Gastroesophageal sphincter (tissue), 4 donors: Measurements from ENCODE around the gene RNF224. TPM values are rescaled to one million over a fixed set of nuclear protein-coding genes. Genes with fewer than 3 reads are reported as not detected.

Experiments used
- ATAC-seq: fragments of 150-250 bp; one replicate; pipeline ENCODE4 v1.9.1; 2016; ENCODE audit warnings: mild to moderate bottlenecking, moderate library complexity
- H3K27ac ChIP-seq, 4 donors: fragments of 200-600 bp; sonication (generic) in 3 of 4; 1 replicate in 3 of 4; 2 replicates in 1 of 4; pipeline ENCODE4 v1.5.1; 2016 to 2019
- H3K27me3 ChIP-seq: fragments of 200-600 bp; sonication (generic); one replicate; pipeline ENCODE4 v1.5.1; 2019
- H3K36me3 ChIP-seq, 2 donors: fragments of 200-600 bp; sonication (generic); one replicate each; pipeline ENCODE4 v1.5.1; 2019; ENCODE audit warnings: control low read depth in 1 of 2
- H3K4me1 ChIP-seq, 3 donors: fragments of 200-600 bp; sonication (generic); 1 replicate in 2 of 3; 2 replicates in 1 of 3; pipeline ENCODE4 v1.5.1; 2016 to 2019; ENCODE audit warnings: control low read depth in 2 of 3
- H3K4me3 ChIP-seq, 2 donors: fragments of 200-600 bp; sonication (generic); one replicate each; pipeline ENCODE4 v1.5.1; 2019; ENCODE audit warnings: mild to moderate bottlenecking in 1 of 2, moderate library complexity in 1 of 2
- H3K9me3 ChIP-seq, 3 donors: fragments of 200-600 bp; sonication (generic); one replicate each; pipeline ENCODE4 v1.5.1; 2017 to 2019; ENCODE audit warnings: control low read depth in 2 of 3
- CTCF ChIP-seq, 4 experiments: fragments of 200-600 bp in 2 of 4; fragments of 450-650 bp in 2 of 4; sonication (generic) in 1 of 4; IDR thresholded peaks; one replicate each; pipeline ENCODE4 v1.5.1; 2017 to 2019; ENCODE audit warnings: antibody characterized with exemption in 4 of 4, mild to moderate bottlenecking in 2 of 4, moderate library complexity in 2 of 4
- EP300 ChIP-seq: sonication (generic); formaldehyde crosslinking; IDR thresholded peaks from one replicate; pipeline ENCODE4 v1.6.1; 2017; ENCODE audit warnings: antibody characterized with exemption, mild to moderate bottlenecking
- POLR2A ChIP-seq, 2 donors: fragments of 450-650 bp; IDR thresholded peaks; one replicate each; pipeline ENCODE4 v1.6.1; 2017; ENCODE audit warnings: antibody characterized with exemption in 2 of 2, mild to moderate bottlenecking in 2 of 2, moderate library complexity in 1 of 2
- POLR2AphosphoS5 ChIP-seq: sonication (generic); formaldehyde crosslinking; IDR thresholded peaks from one replicate; pipeline ENCODE4 v1.6.1; 2017; ENCODE audit warnings: antibody characterized with exemption
- WGBS, 2 donors: methylation state at CpG; one replicate each; pipeline ENCODE4 v1.1.5; 2018; ENCODE audit warnings: low coverage in 1 of 2; 5-methylcytosine and 5-hydroxymethylcytosine counted together
- total RNA-seq, 4 donors: library from RNA; depleted of rRNA; stranded (reverse); fragments of >200 nt; gene quantifications; one replicate each; pipeline ENCODE4 v1.1.0, GENCODE V29; 2016

RNF224 gene
- total RNA-seq, 4 donors from 2014 or later, result 0.57 TPM; not detected in 3

- peaks cover 0 to 99% of the 10 kb centered on the region in 2 donors for H3K36me3 ChIP-seq
- peaks cover 0 to 21% (median 10%) of the 10 kb centered on the region in 3 donors for H3K4me1 ChIP-seq
- H3K27me3 ChIP-seq, result no peaks in the 10 kb centered on the region
- 96% methylated on average over 9 of the region's 22 CpGs; no CpG with 5 or more reads in 1 of the 2 donors for WGBS, 2 donors
- no peaks in the 10 kb centered on the region for H3K9me3 ChIP-seq
- H3K4me3 ChIP-seq, result no peak overlapping the region
- TF ChIP-seq CTCF (IDR thresholded peaks at IDR 0.05), result no peak
- no peak for TF ChIP-seq POLR2AphosphoS5
- no peak for TF ChIP-seq POLR2A (IDR thresholded peaks at IDR 0.05)
- TF ChIP-seq EP300, result no peak
- no peak overlapping the region for H3K27ac ChIP-seq
- no peak for ATAC-seq
These were observed 45.6 kb upstream of the RNF224 start for GRCh38 chr9:137181680-137182079.

- H3K27ac ChIP-seq, result no peak overlapping the region
- no peak for ATAC-seq
- no peak overlapping the region for H3K4me3 ChIP-seq
- no peaks in the 10 kb centered on the region for H3K9me3 ChIP-seq
- peaks cover 0 to 33% (median 21%) of the 10 kb centered on the region in 3 donors for H3K4me1 ChIP-seq
- WGBS, 2 donors, result 96% methylated on average over 4 of the region's 17 CpGs; no CpG with 5 or more reads in 1 of the 2 donors
- H3K36me3 ChIP-seq, result peaks cover 0 to 88% of the 10 kb centered on the region in 2 donors
- TF ChIP-seq POLR2A (IDR thresholded peaks at IDR 0.05) (no peak), EP300 (no peak), POLR2AphosphoS5 (no peak)
- no peaks in the 10 kb centered on the region for H3K27me3 ChIP-seq
These were observed 44.5 kb upstream of the RNF224 start for GRCh38 chr9:137182836-137183235.

- peaks cover 0 to 39% (median 22%) of the 10 kb centered on the region in 3 donors for H3K4me1 ChIP-seq
- ATAC-seq, result no peak
- peaks cover 0 to 75% of the 10 kb centered on the region in 2 donors for H3K36me3 ChIP-seq
- H3K9me3 ChIP-seq, result no peaks in the 10 kb centered on the region
- TF ChIP-seq EP300 (no peak), CTCF (IDR thresholded peaks at IDR 0.05) (no peak), POLR2A (IDR thresholded peaks at IDR 0.05) (no peak), POLR2AphosphoS5 (no peak)
- H3K27me3 ChIP-seq, result no peaks in the 10 kb centered on the region
- H3K27ac ChIP-seq, result no peak overlapping the region
- WGBS, 2 donors, result 86% methylated on average over 20 of the region's 27 CpGs; no CpG with 5 or more reads in 1 of the 2 donors
- H3K4me3 ChIP-seq, result no peak overlapping the region
These were observed 43.2 kb upstream of the RNF224 start for GRCh38 chr9:137183980-137184595.

- H3K36me3 ChIP-seq, result peaks cover 0 to 69% of the 10 kb centered on the region in 2 donors
- no peak overlapping the region for H3K27ac ChIP-seq
- TF ChIP-seq POLR2A (IDR thresholded peaks at IDR 0.05), result no peak
- WGBS, 2 donors, result 83% methylated on average over 19 of the region's 48 CpGs; no CpG with 5 or more reads in 1 of the 2 donors
- H3K9me3 ChIP-seq, result no peaks in the 10 kb centered on the region
- H3K27me3 ChIP-seq, result no peaks in the 10 kb centered on the region
- no peak for ATAC-seq
- H3K4me3 ChIP-seq, result no peak overlapping the region
- H3K4me1 ChIP-seq, result peaks cover 6 to 49% (median 32%) of the 10 kb centered on the region in 3 donors
These were observed 42.2 kb upstream of the RNF224 start for GRCh38 chr9:137184881-137185660.

- ATAC-seq, result no peak
- no peaks in the 10 kb centered on the region for H3K9me3 ChIP-seq
- TF ChIP-seq POLR2AphosphoS5 (no peak), EP300 (no peak), POLR2A (IDR thresholded peaks at IDR 0.05) (no peak), CTCF (IDR thresholded peaks at IDR 0.05) (no peak)
- WGBS, 2 donors, result 71% methylated on average over 5 of the region's 19 CpGs; no CpG with 5 or more reads in 1 of the 2 donors
- H3K36me3 ChIP-seq, result peaks cover 0 to 69% of the 10 kb centered on the region in 2 donors
- no peak overlapping the region for H3K4me3 ChIP-seq
- no peaks in the 10 kb centered on the region for H3K27me3 ChIP-seq
- H3K4me1 ChIP-seq, result peaks cover 6 to 57% (median 36%) of the 10 kb centered on the region in 3 donors
- H3K27ac ChIP-seq, result no peak overlapping the region
These were observed 41.4 kb upstream of the RNF224 start for GRCh38 chr9:137185921-137186320.
